CD4-positive, alpha-beta T cell (primary cell): ENCODE measurements around the gene DMPK. TPM values are rescaled to one million over a fixed set of nuclear protein-coding genes. Genes with fewer than 3 reads are reported as not detected.

ENCODE experiments used
- ATAC-seq: fragments of 200-7000 bp; cut with Tn5 transposase; one replicate; pipeline ENCODE4 v1.10.0; 2022; ENCODE audit warnings: mild to moderate bottlenecking; ENCODE audit not compliant: poor library complexity
- CTCF ChIA-PET: fragments of 350-600 bp; sonication (Branson Sonifier 250); formaldehyde crosslinking; loops from one replicate; lab custom pipeline; 2021; ENCODE audit warnings: antibody characterized with exemption, inconsistent platforms; lab: Charles Lee
- POLR2A ChIA-PET: fragments of 350-600 bp; sonication (Branson Sonifier 250); formaldehyde crosslinking; loops from one replicate; lab custom pipeline; 2021; ENCODE audit warnings: antibody characterized with exemption, inconsistent platforms; lab: Charles Lee
- DNase-seq, 14 experiments: peaks; one replicate each; pipeline ENCODE4 v3.0.0-alpha.2; 2013 to 2020; ENCODE audit warnings: mixed read lengths in 2 of 14
- H3K27ac ChIP-seq, 2 donors: one replicate each; pipeline versions ENCODE4 v1.5.1 to v1.7.0; 2013; ENCODE audit warnings: low read length in 2 of 2, low read depth in 1 of 2, mild to moderate bottlenecking in 1 of 2
- H3K27me3 ChIP-seq, 2 experiments: 1 replicate in 1 of 2; 2 replicates in 1 of 2; pipeline versions ENCODE4 v1.6.1 to v1.7.0; 2013; ENCODE audit warnings: low read length in 2 of 2, control low read depth in 1 of 2, mild to moderate bottlenecking in 1 of 2, moderate library complexity in 1 of 2; ENCODE audit not compliant: insufficient read depth in 2 of 2, control insufficient read depth in 1 of 2
- H3K36me3 ChIP-seq: one replicate; pipeline ENCODE4 v1.6.1; 2013; ENCODE audit warnings: low read length, control low read depth; ENCODE audit not compliant: insufficient read depth
- H3K4me1 ChIP-seq: one replicate; pipeline ENCODE4 v1.6.1; 2013; ENCODE audit warnings: low read length, control low read depth; ENCODE audit not compliant: insufficient read depth
- H3K4me3 ChIP-seq: one replicate; pipeline ENCODE4 v1.5.1; 2013; ENCODE audit warnings: mild to moderate bottlenecking, low read length, moderate library complexity
- H3K9me3 ChIP-seq, 2 experiments: 1 replicate in 1 of 2; 2 replicates in 1 of 2; pipeline versions ENCODE4 v1.6.1 to v1.7.0; 2013; ENCODE audit warnings: low read length in 2 of 2, mild to moderate bottlenecking in 2 of 2, control low read depth in 1 of 2, moderate library complexity in 1 of 2; ENCODE audit not compliant: control insufficient read depth in 1 of 2, insufficient read depth in 1 of 2
- H3K27ac Mint-ChIP-seq: one replicate; pipeline ENCODE4 v1.8.0; 2020; ENCODE audit warnings: mixed read lengths
- H3K27me3 Mint-ChIP-seq: one replicate; pipeline ENCODE4 v1.8.0; 2021; ENCODE audit warnings: mixed read lengths
- H3K36me3 Mint-ChIP-seq: one replicate; pipeline ENCODE4 v1.8.0; 2021; ENCODE audit warnings: low read depth, mixed read lengths
- H3K4me1 Mint-ChIP-seq: one replicate; pipeline ENCODE4 v1.8.0; 2021; ENCODE audit warnings: low read depth, mixed read lengths
- H3K4me3 Mint-ChIP-seq: one replicate; pipeline ENCODE4 v1.8.0; 2020; ENCODE audit warnings: mild to moderate bottlenecking, mixed read lengths
- H3K9me3 Mint-ChIP-seq: one replicate; pipeline ENCODE4 v1.8.0; 2020; ENCODE audit warnings: mixed read lengths
- intact Hi-C, 2 experiments: fragments of 100-400 bp; cut with DNase I in 1 of 2; cut with micrococcal nuclease in 1 of 2; formaldehyde crosslinking; loops; one replicate each; pipeline versions ENCODE4 v1.15.1 to v1.9.0; 2023 to 2025; cut with DNase I, micrococcal nuclease
- total RNA-seq, 174 experiments: library from RNA in 2 of 174; stranded (reverse) in 2 of 174; gene quantifications; one replicate each; pipeline ENCODE4 v1.2.3 and lab custom pipeline; 2021 to 2026
- TF ChIP-seq, protein P1 (sequence below): fragments of 200-600 bp; IDR thresholded peaks from one replicate; pipeline ENCODE4 v1.8.0; 2022; ENCODE audit warnings: antibody characterized with exemption, mild to moderate bottlenecking

DMPK gene
- total RNA-seq, 2 experiments from 2014 or later, result 24.0 to 24.9 TPM

- intact Hi-C loops, result loop anchor here (1.0 to 5.0 kb wide), 5 partner anchors 46 to 201 kb away; partner anchors contain the start of genes FOXA3 (in 1 of the 2) and SYMPK (in 1 of the 2)
- Mint-ChIP-seq H3K36me3 (peaks cover 12% of the 10 kb centered on the region), H3K9me3 (no peaks in the 10 kb centered on the region), H3K4me3 (no peak overlapping the region), H3K4me1 (peaks cover 6% of the 10 kb centered on the region), H3K27me3 (peaks cover 25% of the 10 kb centered on the region), H3K27ac (no peak overlapping the region)
- H3K27ac ChIP-seq, result no peak overlapping the region
- peaks cover 15% of the 10 kb centered on the region for H3K36me3 ChIP-seq
- H3K4me1 ChIP-seq, result peaks cover 25% of the 10 kb centered on the region
- TF ChIP-seq, protein P1, sequence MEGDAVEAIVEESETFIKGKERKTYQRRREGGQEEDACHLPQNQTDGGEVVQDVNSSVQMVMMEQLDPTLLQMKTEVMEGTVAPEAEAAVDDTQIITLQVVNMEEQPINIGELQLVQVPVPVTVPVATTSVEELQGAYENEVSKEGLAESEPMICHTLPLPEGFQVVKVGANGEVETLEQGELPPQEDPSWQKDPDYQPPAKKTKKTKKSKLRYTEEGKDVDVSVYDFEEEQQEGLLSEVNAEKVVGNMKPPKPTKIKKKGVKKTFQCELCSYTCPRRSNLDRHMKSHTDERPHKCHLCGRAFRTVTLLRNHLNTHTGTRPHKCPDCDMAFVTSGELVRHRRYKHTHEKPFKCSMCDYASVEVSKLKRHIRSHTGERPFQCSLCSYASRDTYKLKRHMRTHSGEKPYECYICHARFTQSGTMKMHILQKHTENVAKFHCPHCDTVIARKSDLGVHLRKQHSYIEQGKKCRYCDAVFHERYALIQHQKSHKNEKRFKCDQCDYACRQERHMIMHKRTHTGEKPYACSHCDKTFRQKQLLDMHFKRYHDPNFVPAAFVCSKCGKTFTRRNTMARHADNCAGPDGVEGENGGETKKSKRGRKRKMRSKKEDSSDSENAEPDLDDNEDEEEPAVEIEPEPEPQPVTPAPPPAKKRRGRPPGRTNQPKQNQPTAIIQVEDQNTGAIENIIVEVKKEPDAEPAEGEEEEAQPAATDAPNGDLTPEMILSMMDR, result no peak
- H3K4me3 ChIP-seq, result no peak overlapping the region
- ChIA-PET CTCF (interaction anchor here (0.6 to 2.6 kb wide), 31 partner anchors 9 to 1173 kb away, joined by 3 to 27 read pairs (median 4); partner anchors contain the start of genes CCDC61, DMWD, FOXA3 and IRF2BP1), POLR2A (interaction anchor here (0.6 to 1.4 kb wide), 2 partner anchors 47 to 86 kb away, joined by 5 to 8 read pairs; partner anchors contain the start of genes MYPOP and SYMPK)
- H3K27me3 ChIP-seq, result peaks cover 7 to 13% of the 10 kb centered on the region in 2 experiments
- no peaks in the 10 kb centered on the region for H3K9me3 ChIP-seq
- peak in 1 of 14 experiments; percentile 55 for DNase-seq
- ATAC-seq, result no peak
These were observed 34.1 kb upstream of the DMPK start for GRCh38 chr19:45816236-45817009.

DNA sequence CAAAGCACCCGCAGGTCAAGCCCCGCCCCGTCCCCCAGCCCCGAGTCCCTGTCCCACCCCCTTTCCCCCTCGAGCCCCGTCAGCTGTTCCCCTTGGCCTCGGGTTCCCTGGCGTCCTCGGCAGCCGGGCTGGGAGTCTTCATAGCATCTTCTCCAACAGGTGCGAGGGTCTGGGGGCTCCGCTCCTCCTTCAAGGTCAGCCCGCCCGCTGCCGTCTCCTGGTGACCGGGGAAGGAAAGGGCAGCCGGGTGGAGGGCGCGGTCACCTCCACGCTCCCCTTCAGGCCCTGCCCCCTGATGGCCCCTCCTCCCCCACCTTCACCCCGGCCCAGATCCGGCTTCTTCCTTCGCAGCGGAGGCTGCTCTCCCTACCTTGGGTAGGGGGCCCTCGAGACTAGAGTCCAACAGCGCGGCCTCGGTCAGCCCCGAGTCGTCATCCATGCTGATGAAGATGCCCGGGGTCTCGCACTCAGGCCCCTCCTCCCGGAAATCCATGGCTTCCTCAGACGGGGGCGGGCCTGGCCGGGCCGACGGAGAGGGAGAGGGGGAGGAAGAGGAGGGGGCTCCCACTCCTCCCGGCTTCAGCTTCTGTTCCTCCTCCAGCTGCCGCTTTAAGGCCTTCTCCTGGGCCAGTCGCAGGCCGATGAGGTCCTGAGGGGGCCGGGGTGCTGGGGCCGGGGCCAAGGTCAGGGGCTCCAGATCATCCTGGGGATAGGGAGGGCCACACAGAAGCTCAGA is 33.4 kb upstream of the DMPK start:
- peak overlapping the region; percentile 8 for H3K4me3 ChIP-seq
- H3K4me1 ChIP-seq, result peaks cover 25% of the 10 kb centered on the region
- no peak overlapping the region for H3K27ac Mint-ChIP-seq
- CTCF ChIA-PET, result no interaction called here
- H3K27me3 Mint-ChIP-seq, result peaks cover 25% of the 10 kb centered on the region
- peaks cover 7 to 13% of the 10 kb centered on the region in 2 experiments for H3K27me3 ChIP-seq
- intact Hi-C loops, result loop anchor here (2.0 to 5.0 kb wide), 4 partner anchors 47 to 202 kb away; partner anchors contain the start of genes FOXA3 (in 1 of the 2) and SYMPK (in 1 of the 2)
- H3K9me3 Mint-ChIP-seq, result no peaks in the 10 kb centered on the region
- H3K27ac ChIP-seq, result no peak overlapping the region
- TF ChIP-seq, protein P1, result no peak
- DNase-seq (peak in 1 of 14 experiments; percentile 23), ATAC-seq (no peak)
- H3K36me3 Mint-ChIP-seq, result peaks cover 11% of the 10 kb centered on the region
- H3K36me3 ChIP-seq, result peaks cover 7% of the 10 kb centered on the region
- H3K9me3 ChIP-seq, result no peaks in the 10 kb centered on the region
- H3K4me3 Mint-ChIP-seq, result no peak overlapping the region
- H3K4me1 Mint-ChIP-seq, result peaks cover 6% of the 10 kb centered on the region
- POLR2A ChIA-PET, result interaction anchor here (1.9 kb wide), 1 partner anchor 23 kb away, joined by 8 read pairs; the partner anchor contains the start of gene DMWD

DNA sequence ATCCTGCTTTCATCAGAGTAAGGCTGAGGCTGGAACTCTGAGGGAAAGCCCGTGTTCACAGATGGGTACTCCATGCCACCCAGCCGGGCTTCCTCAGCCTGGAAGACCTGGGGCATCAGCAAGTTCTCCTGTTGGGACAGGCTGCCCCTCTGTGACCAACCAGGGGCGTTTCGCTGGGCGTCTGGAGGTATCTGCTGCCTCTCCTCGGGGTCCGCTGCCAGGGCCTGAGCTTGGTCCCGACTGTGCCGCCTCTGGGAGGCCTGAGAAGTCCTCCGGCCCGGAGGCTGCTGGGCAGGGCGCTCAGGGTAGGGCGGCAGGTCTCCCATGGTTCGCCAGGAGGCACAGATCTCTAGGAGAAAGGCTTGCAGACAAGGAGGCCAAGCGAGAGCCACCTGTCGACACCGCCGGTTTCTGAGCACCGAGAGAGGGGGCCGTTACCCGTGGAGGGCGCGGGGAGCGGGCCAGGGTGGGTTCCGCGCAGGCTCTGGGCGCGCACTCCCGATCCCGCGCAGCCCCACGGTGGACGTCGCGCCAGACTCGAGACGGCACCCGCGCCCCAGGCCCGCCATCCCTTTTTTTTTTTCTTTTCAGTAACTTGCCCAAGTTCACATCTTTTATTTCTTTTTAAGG is 32.7 kb upstream of the DMPK start, which contains the start of gene RSPH6A:
Gene RSPH6A (minus strand): TSS at position 458 of the 630 bp plus-strand sequence. CDS start 132 bp downstream, at position 326.
- TF ChIP-seq, protein P1, result no peak
- H3K4me3 ChIP-seq, result peak within 1 kb of the TSS; percentile 8
- peaks cover 25% of the 10 kb centered on the region for H3K4me1 ChIP-seq
- H3K27me3 ChIP-seq, result peaks cover 7 to 13% of the 10 kb centered on the region in 2 experiments
- H3K9me3 ChIP-seq, result no peaks in the 10 kb centered on the region
- no peak within 1 kb of the TSS for H3K4me3 Mint-ChIP-seq
- POLR2A ChIA-PET, result interaction anchor here (0.8 to 1.9 kb wide), 2 partner anchors 22 to 49 kb away, joined by 3 to 8 read pairs; partner anchors contain the start of genes DMWD and FOXA3
- no peak for ATAC-seq
- peaks cover 3% of the 10 kb centered on the region for H3K36me3 ChIP-seq
- peaks cover 5% of the 10 kb centered on the region for H3K36me3 Mint-ChIP-seq
- H3K27ac ChIP-seq, result no peak within 1 kb of the TSS
- peaks cover 6% of the 10 kb centered on the region for H3K4me1 Mint-ChIP-seq
- intact Hi-C loops, result loop anchor here in 1 of 2 experiments (5.0 kb wide), 2 partner anchors 47 to 202 kb away; partner anchors contain the start of genes FOXA3 and SYMPK
- DNase-seq, result no peak
- CTCF ChIA-PET, result no interaction called here
- H3K27ac Mint-ChIP-seq, result no peak within 1 kb of the TSS
- peaks cover 25% of the 10 kb centered on the region for H3K27me3 Mint-ChIP-seq
- H3K9me3 Mint-ChIP-seq, result no peaks in the 10 kb centered on the region
